GM23338 (cell line): Measurements from ENCODE around the gene VRK3.

Experiments
- CREB1 ChIP-seq: fragments of 250-450 bp; sonication (Bioruptor Pico); IDR thresholded peaks from 2 replicates; pipeline ENCODE4 v1.5.0; 2020; ENCODE audit warnings: low read depth, mild to moderate bottlenecking, moderate library complexity
- EZH2 ChIP-seq: fragments of 200-600 bp; sonication (generic); IDR thresholded peaks from one replicate; pipeline ENCODE4 v1.8.0; 2017; ENCODE audit warnings: antibody characterized with exemption, mild to moderate bottlenecking, low read depth; ENCODE audit not compliant: unreplicated experiment
- EZH2phosphoT487 ChIP-seq: fragments of 200-600 bp; sonication (generic); IDR thresholded peaks from one replicate; pipeline ENCODE4 v1.8.1; 2018; ENCODE audit warnings: antibody characterized with exemption; ENCODE audit not compliant: unreplicated experiment
- JUNB ChIP-seq: IDR thresholded peaks from one replicate; pipeline ENCODE4 v1.6.1; 2016; ENCODE audit warnings: antibody characterized with exemption; ENCODE audit not compliant: unreplicated experiment
- POLR2AphosphoS5 ChIP-seq: IDR thresholded peaks from 2 replicates; pipeline ENCODE4 v1.6.1; 2016; ENCODE audit warnings: antibody characterized with exemption, low read depth
- STAT1 ChIP-seq: IDR thresholded peaks from one replicate; pipeline ENCODE4 v1.6.1; 2016; ENCODE audit warnings: antibody characterized with exemption; ENCODE audit not compliant: unreplicated experiment
- ZNF114 ChIP-seq: fragments of 250-450 bp; sonication (Bioruptor Pico); IDR thresholded peaks from 2 replicates; pipeline ENCODE4 v1.5.0; 2020; ENCODE audit warnings: mild to moderate bottlenecking, moderate library complexity
- ZNF331 ChIP-seq: fragments of 250-450 bp; sonication (Bioruptor Pico); IDR thresholded peaks from 2 replicates; pipeline ENCODE4 v1.5.0; 2020; ENCODE audit warnings: low read depth, mild to moderate bottlenecking, moderate library complexity
- TF ChIP-seq, protein P1 (sequence below), 2 experiments: fragments of 200-600 bp in 1 of 2; sonication (generic) in 1 of 2; conservative IDR thresholded peaks; 2 replicates each; pipeline versions ENCODE4 v1.5.1 to v1.6.1; 2016 to 2017; ENCODE audit warnings: antibody characterized with exemption in 2 of 2, low read depth in 2 of 2, mild to moderate bottlenecking in 2 of 2, moderate library complexity in 1 of 2
- TF ChIP-seq, protein P2 (sequence below): IDR thresholded peaks from one replicate; pipeline ENCODE4 v1.6.1; 2018; ENCODE audit warnings: antibody characterized with exemption; ENCODE audit not compliant: unreplicated experiment
- TF ChIP-seq, protein P3 (sequence below): fragments of 250-450 bp; sonication (Bioruptor Pico); IDR thresholded peaks from 2 replicates; pipeline ENCODE4 v1.5.0; 2020; ENCODE audit warnings: mild to moderate bottlenecking, moderate library complexity
- TF ChIP-seq, protein P4 (sequence below): IDR thresholded peaks from 2 replicates; pipeline ENCODE4 v1.6.1; 2016; ENCODE audit warnings: antibody characterized with exemption

DNA sequence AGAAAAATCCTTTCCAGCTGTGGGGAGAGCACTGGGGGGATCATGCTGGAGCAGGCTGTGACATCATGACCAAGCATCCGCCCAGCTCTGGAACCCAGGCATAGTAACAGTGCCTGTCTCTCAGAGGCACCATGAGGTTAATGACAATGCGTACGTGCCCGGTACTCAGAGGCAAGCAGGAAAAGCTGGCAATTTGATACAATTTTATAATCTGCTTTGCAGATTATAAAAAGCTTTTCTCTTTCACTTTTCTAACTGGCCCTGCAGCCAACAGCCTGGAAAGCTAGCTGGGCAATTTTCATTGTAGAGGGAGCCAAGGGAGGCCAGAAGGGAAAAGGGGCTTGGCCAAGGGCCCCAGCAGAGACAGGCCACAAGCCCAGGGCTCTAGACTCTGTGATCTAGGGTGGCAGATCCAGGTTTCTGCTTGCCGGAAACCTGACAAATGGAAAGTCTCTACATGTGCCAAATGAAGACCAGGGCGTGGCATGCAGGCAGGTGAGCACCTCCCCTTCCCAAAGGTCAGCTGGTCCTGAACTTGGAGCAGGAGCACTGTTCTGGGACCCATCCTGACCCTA, 22.7 kb downstream of the VRK3 start:
- TF ChIP-seq ZNF114 (CRISPR knock-in tag): no peak
- TF ChIP-seq EZH2: no peak
- TF ChIP-seq, protein P1, sequence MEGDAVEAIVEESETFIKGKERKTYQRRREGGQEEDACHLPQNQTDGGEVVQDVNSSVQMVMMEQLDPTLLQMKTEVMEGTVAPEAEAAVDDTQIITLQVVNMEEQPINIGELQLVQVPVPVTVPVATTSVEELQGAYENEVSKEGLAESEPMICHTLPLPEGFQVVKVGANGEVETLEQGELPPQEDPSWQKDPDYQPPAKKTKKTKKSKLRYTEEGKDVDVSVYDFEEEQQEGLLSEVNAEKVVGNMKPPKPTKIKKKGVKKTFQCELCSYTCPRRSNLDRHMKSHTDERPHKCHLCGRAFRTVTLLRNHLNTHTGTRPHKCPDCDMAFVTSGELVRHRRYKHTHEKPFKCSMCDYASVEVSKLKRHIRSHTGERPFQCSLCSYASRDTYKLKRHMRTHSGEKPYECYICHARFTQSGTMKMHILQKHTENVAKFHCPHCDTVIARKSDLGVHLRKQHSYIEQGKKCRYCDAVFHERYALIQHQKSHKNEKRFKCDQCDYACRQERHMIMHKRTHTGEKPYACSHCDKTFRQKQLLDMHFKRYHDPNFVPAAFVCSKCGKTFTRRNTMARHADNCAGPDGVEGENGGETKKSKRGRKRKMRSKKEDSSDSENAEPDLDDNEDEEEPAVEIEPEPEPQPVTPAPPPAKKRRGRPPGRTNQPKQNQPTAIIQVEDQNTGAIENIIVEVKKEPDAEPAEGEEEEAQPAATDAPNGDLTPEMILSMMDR (conservative IDR thresholded peaks at IDR 0.05; ENCODE audit: low read depth in 2 of 2): no peak
- no peak for TF ChIP-seq POLR2AphosphoS5
- TF ChIP-seq EZH2phosphoT487: no peak
- TF ChIP-seq, protein P2, sequence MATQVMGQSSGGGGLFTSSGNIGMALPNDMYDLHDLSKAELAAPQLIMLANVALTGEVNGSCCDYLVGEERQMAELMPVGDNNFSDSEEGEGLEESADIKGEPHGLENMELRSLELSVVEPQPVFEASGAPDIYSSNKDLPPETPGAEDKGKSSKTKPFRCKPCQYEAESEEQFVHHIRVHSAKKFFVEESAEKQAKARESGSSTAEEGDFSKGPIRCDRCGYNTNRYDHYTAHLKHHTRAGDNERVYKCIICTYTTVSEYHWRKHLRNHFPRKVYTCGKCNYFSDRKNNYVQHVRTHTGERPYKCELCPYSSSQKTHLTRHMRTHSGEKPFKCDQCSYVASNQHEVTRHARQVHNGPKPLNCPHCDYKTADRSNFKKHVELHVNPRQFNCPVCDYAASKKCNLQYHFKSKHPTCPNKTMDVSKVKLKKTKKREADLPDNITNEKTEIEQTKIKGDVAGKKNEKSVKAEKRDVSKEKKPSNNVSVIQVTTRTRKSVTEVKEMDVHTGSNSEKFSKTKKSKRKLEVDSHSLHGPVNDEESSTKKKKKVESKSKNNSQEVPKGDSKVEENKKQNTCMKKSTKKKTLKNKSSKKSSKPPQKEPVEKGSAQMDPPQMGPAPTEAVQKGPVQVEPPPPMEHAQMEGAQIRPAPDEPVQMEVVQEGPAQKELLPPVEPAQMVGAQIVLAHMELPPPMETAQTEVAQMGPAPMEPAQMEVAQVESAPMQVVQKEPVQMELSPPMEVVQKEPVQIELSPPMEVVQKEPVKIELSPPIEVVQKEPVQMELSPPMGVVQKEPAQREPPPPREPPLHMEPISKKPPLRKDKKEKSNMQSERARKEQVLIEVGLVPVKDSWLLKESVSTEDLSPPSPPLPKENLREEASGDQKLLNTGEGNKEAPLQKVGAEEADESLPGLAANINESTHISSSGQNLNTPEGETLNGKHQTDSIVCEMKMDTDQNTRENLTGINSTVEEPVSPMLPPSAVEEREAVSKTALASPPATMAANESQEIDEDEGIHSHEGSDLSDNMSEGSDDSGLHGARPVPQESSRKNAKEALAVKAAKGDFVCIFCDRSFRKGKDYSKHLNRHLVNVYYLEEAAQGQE: no peak
- no peak for TF ChIP-seq CREB1 (CRISPR knock-in tag)
- no peak for TF ChIP-seq ZNF331
- no peak for TF ChIP-seq JUNB
- no peak for TF ChIP-seq STAT1
- TF ChIP-seq, protein P3, sequence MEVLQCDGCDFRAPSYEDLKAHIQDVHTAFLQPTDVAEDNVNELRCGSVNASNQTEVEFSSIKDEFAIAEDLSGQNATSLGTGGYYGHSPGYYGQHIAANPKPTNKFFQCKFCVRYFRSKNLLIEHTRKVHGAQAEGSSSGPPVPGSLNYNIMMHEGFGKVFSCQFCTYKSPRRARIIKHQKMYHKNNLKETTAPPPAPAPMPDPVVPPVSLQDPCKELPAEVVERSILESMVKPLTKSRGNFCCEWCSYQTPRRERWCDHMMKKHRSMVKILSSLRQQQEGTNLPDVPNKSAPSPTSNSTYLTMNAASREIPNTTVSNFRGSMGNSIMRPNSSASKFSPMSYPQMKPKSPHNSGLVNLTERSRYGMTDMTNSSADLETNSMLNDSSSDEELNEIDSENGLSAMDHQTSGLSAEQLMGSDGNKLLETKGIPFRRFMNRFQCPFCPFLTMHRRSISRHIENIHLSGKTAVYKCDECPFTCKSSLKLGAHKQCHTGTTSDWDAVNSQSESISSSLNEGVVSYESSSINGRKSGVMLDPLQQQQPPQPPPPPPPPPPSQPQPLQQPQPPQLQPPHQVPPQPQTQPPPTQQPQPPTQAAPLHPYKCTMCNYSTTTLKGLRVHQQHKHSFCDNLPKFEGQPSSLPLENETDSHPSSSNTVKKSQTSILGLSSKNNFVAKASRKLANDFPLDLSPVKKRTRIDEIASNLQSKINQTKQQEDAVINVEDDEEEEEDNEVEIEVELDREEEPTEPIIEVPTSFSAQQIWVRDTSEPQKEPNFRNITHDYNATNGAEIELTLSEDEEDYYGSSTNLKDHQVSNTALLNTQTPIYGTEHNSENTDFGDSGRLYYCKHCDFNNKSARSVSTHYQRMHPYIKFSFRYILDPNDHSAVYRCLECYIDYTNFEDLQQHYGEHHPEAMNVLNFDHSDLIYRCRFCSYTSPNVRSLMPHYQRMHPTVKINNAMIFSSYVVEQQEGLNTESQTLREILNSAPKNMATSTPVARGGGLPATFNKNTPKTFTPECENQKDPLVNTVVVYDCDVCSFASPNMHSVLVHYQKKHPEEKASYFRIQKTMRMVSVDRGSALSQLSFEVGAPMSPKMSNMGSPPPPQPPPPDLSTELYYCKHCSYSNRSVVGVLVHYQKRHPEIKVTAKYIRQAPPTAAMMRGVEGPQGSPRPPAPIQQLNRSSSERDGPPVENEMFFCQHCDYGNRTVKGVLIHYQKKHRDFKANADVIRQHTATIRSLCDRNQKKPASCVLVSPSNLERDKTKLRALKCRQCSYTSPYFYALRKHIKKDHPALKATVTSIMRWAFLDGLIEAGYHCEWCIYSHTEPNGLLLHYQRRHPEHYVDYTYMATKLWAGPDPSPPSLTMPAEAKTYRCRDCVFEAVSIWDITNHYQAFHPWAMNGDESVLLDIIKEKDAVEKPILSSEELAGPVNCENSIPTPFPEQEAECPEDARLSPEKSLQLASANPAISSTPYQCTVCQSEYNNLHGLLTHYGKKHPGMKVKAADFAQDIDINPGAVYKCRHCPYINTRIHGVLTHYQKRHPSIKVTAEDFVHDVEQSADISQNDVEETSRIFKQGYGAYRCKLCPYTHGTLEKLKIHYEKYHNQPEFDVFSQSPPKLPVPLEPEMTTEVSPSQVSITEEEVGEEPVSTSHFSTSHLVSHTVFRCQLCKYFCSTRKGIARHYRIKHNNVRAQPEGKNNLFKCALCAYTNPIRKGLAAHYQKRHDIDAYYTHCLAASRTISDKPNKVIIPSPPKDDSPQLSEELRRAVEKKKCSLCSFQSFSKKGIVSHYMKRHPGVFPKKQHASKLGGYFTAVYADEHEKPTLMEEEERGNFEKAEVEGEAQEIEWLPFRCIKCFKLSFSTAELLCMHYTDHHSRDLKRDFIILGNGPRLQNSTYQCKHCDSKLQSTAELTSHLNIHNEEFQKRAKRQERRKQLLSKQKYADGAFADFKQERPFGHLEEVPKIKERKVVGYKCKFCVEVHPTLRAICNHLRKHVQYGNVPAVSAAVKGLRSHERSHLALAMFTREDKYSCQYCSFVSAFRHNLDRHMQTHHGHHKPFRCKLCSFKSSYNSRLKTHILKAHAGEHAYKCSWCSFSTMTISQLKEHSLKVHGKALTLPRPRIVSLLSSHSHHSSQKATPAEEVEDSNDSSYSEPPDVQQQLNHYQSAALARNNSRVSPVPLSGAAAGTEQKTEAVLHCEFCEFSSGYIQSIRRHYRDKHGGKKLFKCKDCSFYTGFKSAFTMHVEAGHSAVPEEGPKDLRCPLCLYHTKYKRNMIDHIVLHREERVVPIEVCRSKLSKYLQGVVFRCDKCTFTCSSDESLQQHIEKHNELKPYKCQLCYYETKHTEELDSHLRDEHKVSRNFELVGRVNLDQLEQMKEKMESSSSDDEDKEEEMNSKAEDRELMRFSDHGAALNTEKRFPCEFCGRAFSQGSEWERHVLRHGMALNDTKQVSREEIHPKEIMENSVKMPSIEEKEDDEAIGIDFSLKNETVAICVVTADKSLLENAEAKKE (CRISPR knock-in tag): no peak
- TF ChIP-seq, protein P4, sequence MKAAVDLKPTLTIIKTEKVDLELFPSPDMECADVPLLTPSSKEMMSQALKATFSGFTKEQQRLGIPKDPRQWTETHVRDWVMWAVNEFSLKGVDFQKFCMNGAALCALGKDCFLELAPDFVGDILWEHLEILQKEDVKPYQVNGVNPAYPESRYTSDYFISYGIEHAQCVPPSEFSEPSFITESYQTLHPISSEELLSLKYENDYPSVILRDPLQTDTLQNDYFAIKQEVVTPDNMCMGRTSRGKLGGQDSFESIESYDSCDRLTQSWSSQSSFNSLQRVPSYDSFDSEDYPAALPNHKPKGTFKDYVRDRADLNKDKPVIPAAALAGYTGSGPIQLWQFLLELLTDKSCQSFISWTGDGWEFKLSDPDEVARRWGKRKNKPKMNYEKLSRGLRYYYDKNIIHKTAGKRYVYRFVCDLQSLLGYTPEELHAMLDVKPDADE: no peak
